NCI-H2227 treated with DMSO at 0.1 percent for 48 hours (cell line): ENCODE measurements around the gene NLK.
A peak's percentile ranks its signal among the peaks of the same experiment; 100 is the strongest.
"Not testable (repeated sequence)": the region's sequence is repeated elsewhere in the genome, so short reads cannot be mapped to it uniquely, and the experiment has no call there.

Experiments used
- DNase-seq: peaks from one replicate; lab custom pipeline; 2025; lab: John Stamatoyannopoulos, UW

NLK gene

DNA sequence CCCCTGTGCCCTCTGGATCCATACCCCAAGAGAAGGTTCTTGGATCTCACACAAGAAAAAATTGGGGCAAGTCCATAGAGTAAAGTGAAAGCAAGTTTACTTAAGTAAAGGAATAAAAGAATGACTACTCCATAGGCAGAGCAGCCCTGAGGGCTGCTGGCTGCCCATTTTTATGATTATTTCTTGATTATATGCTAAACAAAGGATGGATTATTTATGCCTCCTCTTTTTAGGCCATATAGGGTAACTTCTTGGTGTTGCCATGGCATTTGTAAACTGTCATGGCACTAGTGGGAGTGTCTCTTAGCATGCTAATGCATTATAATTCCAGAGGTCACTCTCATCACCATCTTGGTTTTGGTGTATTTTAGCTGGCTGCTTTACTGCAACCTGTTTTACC is 70.8 kb downstream of the NLK start:
- DNase-seq, result no peak

DNA sequence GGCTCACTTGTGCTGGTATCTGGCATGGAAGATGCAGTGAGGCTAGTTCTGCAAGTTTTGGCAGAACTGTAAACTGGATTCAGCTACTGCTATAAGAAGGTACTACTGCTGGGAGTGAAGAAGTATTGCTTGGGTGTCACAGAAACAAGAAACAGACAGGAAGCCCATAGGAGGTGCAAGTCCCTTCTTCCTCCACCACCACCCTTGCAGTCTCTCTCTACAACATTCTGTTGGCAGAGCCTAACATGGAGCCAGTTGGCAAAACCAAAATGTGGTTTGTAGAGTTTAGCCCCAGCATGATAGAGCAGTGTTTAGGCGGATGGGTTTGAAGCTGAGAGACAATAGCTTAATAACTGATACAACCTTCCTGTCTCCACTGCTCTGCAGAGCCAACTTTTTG is 72.6 kb downstream of the NLK start:
- no peak for DNase-seq

DNA sequence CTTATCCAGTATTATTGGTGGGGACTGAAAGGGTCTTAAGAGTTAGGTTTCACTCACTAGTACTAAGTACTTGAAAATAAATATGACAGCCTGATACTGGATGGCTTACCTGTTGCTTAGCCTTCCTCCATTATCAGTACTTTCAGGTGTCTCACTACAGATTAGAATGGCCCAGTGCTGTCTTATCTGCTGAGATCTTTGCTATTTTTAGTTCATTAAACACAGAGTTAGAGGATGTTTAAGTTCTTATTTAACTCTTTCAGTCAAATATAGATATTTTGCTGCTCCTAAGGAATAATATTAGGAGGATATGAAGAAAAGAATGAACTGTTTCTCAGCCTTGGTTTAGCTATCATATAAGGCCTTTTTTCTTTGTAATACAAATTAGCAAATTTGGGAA is 74.8 kb downstream of the NLK start:
- DNase-seq, result no peak

DNA sequence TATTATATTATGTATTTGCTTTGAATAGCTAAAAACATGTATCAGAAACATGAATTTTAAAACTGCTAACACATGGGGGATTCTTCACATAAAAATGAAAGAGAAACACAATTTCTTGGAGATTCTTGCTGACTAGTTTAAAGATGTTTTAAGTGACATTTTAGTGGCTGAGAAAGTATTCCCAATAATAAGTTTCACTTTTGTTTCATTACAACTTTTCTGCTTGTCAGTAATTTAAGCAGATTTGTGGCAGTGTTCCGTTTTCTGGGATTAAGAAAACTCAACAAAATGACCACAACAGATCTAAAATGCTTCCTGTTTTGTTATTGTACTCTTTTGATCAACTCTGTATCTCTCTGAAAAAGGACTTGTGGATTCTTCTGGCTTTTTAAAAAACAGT is 75.9 kb downstream of the NLK start:
- no peak for DNase-seq

DNA sequence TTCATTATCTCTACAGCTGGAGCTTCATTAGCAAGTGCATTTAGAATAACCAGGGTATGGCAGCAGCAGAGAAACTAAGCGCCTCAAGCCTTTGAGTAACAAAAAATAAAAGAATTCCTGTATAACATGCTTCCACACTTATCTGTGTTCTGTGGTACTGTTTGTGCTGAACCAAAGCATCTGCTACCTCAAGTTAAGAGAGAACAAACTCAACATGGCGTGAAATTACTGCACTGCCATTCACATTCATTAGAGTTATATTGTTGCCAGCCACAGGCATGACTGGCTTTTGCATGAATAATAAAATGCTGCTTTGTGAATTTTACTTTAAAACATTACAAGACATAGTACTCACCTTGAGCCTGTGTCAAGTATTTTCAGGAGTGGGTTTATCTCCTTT is 76.6 kb downstream of the NLK start:
- DNase-seq, result no peak

DNA sequence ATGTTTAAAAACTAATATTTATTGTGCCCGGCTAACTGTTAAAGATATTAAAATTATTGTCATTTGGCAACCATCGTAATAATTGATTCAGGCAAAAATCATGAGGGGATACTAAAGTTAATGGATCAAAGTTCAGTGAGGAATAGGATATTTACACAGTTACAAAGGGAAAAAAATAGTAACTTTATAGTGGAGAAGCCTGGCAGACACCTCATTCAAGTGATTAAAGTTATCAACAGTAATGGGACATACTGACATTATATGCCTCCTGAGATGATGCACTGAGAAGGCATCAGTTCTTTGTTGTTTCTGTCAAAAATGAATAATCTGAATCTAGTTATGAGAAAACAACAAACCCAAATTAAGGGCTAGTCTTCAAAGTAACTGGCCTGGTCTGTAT is 77.1 kb downstream of the NLK start:
- DNase-seq, result no peak

DNA sequence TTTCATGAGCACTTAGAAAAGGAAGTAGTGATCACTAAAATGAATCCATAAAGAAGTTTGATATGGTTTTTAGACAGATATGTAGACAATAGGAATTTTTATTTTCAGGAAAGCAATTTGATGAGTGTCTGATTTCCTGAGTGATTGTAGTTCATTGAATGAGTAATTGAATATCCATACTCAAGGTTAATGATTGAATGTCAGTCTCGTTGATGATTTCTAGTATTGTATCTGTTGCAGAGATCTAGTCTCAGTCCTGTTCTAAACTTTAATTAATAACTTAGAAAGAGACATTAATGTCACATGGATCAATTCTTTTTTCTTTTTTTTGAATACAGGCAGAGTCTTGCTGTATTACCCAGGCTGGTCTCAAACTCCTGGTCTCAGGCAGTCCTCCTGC is 78.3 kb downstream of the NLK start:
- no peak for DNase-seq

DNA sequence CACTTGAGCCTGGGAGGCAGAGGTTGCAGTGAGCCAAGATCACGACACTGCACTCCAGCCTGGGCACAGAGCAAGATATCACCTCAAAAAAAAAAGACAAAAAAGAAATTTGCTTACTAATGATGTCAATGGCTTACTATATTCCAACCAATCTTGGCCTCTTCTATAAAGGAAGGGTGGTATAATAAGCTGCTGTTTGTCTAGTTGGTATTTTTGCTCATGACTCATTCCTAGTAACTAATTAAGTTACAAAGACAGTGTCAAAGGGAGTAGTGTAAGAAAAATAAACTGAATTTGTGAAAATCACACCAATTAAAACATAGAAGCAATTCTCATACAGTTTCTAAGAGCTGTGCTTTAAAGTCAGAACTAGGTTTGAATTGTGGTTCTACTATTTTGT is 82.5 kb downstream of the NLK start:
- no peak for DNase-seq

DNA sequence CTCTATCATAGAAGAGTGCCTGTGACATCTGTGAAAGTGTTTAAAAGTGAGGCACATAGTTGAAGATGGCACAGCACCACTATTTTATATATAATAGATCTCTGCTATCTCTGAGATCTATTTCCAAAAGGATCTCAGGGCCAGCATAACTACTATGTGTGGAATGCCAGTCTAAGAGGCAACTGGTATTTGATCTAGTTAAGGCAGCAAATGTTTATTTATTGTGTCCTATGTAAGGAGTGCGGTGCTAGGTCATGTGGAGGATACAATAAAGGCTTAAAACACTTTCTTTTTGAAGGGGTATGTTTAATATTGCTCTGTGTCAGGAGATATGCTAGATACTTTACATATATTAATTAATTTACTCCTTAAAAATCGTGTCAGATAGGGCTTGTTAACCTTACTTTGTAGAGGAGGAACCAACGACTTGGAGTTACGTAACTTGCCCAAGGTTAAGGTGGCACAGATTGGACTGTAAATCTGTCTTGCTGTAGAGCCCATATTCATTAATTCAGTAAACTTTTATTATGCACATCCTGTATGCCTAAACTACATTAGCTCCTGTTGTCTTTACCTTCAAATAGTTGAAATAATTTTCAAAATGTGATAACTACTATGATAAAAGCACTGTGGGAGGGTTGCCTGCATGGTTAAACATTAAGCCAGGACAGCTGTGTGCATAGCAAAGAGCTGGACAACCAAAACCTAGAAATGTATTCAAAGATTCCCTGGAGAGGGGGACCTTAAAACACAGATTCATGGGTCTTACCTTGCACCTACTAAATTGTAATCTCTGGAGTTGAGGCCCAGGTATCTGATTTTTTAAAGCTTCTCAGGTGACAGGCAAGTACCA is 83.3 kb downstream of the NLK start:
- no peak for DNase-seq

DNA sequence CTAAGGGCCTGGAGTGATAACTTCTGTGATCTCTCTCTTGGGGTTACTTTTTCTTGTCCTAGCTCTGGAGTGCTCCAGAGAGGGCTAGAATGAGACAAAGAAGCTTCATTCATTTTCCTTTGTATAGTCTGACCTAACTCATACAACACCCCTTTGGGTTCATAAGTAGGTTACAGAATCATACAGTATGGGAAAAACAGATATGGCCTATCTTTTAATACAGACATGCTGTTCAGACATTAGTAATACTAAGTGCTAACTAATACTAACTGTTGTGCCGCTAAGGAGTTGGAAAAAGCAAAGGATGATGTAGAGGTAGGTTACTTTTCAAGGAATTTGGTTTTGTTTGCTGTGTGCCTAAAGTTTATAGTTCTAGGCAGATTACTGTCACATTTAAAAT is 84.7 kb downstream of the NLK start:
- no peak for DNase-seq

DNA sequence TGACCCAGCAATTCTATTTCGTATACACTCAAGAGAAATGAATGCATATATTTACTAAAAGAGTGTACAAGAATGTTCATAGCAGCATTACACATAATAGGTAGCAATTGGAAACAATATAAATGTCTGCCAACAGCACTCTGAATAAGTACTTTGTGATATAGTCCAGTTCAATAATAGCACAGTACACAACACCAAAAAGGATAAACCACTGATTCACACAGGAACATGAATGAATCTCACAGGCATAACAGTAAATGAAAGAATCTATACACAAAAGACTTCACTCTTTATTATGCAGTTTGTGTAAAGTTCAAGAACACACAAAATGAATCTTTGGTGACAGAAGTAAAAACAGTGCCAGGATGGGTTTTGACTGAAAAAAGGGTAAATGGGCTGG is 86.3 kb downstream of the NLK start:
- no peak for DNase-seq

DNA sequence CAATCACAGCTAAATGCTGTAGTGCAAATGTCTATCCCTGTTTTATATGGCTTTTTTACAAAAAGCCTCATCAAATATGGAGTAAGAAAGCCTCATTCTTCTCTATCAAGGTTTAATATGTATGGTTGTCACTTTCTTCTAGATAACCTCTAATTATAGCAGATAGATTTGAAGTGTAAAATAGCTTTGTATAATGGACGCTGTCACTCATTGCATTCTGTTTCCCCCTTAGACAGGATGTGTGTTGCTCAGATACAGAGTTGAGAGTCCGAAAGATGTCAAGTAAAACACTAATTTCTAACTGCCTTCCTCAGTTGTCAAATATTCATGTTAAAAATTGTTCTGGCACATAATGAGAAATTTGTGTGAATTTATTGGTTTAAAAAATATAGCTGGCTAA is 88.0 kb downstream of the NLK start:
- peak; percentile 45 for DNase-seq

DNA sequence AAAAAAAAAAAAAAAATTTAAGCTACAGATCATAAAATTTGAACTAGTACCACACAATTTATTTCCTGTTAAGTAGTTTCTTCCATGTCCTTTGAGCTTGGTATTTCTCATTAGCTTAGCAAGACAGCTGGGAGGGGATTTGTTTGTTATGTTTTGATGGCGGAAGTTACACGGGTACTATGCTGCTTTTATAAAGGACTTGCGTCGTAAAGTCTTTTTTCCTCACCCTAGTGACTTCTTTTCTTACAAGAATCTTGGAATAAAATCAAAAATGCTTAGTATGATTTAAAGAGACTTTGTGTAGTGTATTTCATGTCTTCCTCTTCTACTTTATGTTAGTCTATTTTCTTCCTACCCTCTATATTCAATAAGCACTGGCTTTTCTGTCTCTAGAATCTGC is 89.1 kb downstream of the NLK start:
- no peak for DNase-seq

DNA sequence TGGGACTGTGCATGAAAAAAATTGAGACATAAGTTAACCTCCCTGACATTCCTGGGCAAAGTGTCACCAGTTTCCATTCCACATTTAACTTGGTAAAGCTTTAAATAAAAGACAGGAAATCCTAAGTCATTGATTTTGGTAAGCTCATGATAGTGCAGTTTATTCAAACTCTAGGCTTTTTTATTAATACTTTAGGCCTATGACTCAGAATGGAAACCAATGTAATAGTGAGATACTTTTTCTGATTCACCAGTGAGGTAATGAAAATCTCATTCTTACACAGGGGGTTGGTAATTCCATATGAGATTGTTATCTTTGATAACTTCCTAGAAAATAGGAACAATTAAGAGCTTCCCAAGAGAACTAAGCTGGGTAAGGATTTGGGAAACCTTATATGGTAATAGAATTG is 91.1 kb downstream of the NLK start:
- no peak for DNase-seq

DNA sequence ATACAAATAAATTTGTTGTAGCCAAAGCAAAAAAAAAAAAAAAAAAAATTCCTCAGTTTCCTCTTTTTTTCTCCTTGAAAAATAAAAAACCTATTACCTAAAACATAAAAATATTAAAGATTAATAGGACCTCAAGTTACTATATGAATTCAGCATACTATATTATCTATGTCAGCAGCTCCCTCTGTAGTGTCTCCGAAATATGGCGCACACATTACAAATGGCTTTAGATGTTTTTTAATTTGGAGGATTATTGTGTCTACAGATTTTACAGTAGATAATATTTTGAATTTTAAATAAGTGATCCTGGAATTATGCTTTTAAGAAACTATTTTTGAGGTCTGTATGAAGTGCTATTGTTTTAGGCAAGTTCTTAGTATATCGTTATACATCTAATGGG is 94.4 kb downstream of the NLK start:
- no peak for DNase-seq

DNA sequence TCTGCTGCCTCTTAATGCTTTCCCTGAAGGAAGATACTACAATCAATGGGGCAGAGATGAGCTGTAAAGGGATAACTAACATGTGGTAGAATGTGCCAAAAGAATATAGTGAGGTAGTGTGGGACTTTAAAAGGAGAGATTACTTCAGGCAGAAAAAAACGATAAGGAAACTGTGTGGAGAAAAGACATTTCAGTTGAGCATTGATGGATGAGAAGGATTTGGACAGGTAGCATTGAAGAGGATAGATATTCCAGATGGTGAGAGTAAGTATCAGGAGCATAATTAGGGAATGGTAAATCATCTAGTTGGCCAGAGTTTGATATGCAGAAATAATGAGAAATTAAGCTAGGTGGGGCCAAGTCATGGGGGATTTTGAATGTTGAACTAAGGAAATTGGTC is 97.3 kb downstream of the NLK start:
- no peak for DNase-seq

DNA sequence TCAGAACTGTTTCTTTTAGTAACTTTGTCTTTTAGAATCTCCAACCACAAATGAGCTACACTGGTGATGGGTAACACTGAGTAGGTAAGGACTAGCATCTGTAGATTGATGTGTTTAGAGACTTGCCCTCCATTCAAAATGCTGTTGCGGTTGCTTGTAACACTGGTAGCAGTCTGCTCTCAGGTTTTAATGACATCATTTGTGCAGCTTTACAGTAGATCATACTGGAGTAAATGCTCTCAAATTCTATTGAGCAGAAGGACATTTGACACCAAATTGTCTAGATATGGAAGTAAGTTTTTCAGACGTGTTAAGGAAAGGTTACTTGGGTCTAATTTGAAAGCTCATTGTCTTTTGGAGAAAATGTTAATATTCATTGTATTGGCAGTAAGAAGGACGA is 98.8 kb downstream of the NLK start:
- no peak for DNase-seq

DNA sequence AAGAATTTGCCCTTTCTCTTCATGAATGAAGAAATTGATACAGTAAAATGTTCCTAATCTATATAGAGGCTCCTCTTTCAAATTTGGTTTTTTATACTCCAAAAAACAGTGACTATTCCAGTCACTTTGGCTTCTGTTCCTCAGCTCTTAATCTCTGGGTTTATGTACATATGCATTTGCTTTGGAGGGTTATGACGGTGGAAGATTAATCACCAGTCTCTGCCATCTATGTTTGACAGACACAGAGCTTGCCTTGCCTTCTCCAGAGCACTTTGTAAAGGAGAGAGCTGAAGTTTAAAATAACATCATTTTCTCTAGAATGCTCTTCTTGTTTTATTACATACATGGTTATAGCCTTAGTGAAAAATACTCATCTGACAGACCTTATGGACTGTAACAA is 99.3 kb downstream of the NLK start:
- no peak for DNase-seq

DNA sequence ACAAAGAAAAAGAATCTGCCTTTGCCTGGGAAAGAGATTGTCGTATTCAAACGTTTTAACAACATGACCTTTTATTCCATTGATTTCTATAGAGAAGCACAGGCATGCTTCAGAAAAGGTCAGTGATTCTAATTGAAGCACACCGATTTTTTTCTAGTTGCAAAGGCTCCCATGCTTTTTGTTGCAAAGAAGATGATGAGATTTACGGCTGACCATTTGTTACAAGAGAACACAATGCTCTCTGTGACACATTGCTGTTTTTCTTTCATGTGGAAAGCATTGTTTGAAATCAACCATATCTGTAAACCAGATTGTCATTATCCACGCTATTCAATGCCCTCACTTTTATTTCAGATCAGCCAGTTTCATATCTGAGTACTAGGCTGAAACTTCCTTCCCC is 99.8 kb downstream of the NLK start:
- peak; percentile 8 for DNase-seq

DNA sequence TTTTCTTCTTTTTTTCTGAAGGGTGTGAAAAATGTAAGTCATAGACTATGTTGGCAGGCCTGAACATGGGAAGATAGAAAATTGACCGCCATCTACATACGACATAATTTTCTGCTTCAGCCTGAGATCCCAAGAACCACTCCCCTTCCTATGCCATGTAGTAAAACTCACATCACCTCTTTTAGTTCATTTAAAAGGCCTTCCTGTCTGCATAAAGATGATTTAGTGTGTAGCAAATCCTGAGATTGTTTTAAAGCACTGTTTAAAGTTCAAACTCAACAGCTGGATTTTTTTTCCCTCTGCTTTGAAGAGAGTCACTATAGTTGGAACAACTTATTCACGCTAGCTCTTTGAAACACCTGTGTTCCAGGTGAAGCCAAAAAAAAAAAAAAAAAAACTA is 101.5 kb downstream of the NLK start:
- DNase-seq, result no peak

DNA sequence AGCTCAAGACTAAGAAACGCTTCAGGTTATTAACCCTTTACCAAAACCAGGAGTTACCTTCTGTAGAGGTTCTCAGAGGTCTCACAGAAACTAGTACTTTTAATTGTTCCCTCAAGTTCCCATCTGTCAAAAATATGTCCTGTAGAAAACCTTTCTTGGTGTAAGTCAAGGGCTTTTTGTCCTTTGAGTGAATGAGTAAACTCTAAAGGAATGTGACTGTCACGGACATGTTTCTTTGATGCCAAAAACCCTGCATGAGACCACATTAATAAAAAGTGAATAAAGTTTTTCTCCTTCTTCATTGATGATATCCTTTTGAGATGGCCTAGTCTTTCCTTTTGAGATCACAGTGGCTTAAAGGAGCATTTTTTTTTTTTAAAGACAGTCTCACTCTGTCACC is 102.9 kb downstream of the NLK start:
- no peak for DNase-seq

DNA sequence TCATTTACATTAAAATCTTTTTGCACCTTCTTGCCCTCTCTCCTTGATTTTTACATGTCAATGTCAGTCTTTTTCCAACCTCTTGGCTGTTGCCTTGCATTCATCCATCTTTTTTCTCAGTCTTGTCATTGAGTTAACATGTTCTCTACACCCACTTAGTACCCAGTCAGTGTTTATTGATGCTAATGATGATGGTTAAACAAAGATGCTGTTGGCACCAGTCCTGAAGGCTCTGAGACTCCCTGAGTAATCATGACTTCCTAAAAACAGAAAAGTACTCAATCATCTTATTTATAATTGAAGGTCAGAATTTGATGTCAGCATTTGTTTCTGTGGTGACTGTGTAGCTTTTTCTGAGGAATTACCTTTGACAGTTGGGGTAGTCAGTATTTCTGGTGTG is 104.5 kb downstream of the NLK start:
- DNase-seq, result no peak

DNA sequence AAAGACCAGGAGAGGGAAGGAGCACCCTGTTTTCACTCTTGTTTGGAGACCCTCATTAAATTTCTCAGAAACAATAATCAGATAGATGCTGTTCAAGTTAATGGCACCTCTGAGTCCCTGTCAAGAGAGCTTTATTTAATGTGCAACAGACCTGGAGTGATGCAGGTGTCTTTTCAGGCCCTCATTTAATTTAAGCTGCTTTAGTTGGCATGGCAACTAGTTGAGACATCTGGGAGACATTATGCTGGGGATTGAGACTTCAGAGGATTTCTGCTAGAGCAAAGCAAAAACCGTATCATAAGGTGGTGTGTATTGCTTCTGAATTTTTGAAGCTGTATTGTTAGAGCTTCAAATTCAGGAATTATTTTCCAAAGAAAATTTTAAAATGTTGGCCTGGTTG is 108.5 kb downstream of the NLK start:
- DNase-seq, result no peak

DNA sequence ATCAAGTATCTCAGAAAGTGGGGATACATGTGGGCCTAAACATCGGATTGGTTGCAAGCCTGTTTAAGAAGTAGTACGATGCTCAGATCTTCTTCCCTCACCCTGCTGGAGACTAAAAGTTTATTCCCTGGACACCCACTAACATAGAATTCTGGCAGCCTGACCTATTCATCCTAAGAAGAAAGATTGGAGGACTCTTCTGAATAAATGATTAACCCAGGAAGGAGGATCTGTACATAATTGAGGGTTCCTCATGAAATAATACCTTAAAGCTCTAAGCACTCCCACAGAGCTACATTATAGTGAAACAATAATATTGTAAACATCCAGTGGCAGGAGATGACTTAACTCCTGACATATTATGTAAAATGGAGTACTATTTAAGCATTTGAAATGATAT is 111.7 kb downstream of the NLK start:
- DNase-seq, result peak; percentile 20

DNA sequence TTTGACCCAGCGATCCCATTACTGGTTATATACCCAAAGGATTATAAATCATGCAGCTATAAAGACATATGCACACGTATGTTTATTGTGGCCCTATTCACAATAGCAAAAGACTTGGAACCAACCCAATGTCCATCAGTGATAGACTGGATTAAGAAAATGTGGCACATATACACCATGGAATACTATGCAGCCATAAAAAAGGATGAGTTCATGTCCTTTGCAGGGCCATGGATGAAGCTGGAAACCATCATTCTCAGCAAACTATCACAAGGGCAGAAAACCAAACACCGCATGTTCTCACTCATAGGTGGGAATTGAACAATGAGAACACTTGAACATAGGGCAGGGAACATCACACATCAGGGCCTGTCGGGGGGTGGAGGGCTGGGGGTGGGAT is 112.9 kb downstream of the NLK start:
- not testable (repeated sequence) for DNase-seq
